IgD-negative memory B cell (primary cell): ENCODE results near the gene GALNT2. TPM values are rescaled to one million over a fixed set of nuclear protein-coding genes. Genes with fewer than 3 reads are reported as not detected.

Experiments used
- H3K27ac Mint-ChIP-seq, 3 donors: one replicate each; pipeline ENCODE4 v1.8.0; 2020 to 2022; ENCODE audit warnings: mild to moderate bottlenecking in 3 of 3, mixed read lengths in 3 of 3, moderate library complexity in 1 of 3
- H3K27me3 Mint-ChIP-seq: one replicate; pipeline ENCODE4 v1.8.0; 2021; ENCODE audit warnings: mixed read lengths
- H3K36me3 Mint-ChIP-seq: one replicate; pipeline ENCODE4 v1.8.0; 2020; ENCODE audit warnings: mild to moderate bottlenecking, mixed read lengths
- H3K4me1 Mint-ChIP-seq, 3 donors: one replicate each; pipeline ENCODE4 v1.8.0; 2020 to 2022; ENCODE audit warnings: mixed read lengths in 3 of 3, mild to moderate bottlenecking in 1 of 3
- H3K4me3 Mint-ChIP-seq, 4 donors: one replicate each; pipeline ENCODE4 v1.8.0; 2020 to 2022; ENCODE audit warnings: mild to moderate bottlenecking in 4 of 4, mixed read lengths in 4 of 4, moderate library complexity in 3 of 4
- H3K9me3 Mint-ChIP-seq, 3 donors: one replicate each; pipeline ENCODE4 v1.8.0; 2020 to 2021; ENCODE audit warnings: mixed read lengths in 3 of 3, mild to moderate bottlenecking in 1 of 3
- polyA plus RNA-seq: library from polyadenylated mRNA; unstranded; fragments of 300-500 nt; fragmentation: Illumina TruSeq; gene quantifications from one replicate; pipeline ENCODE4 v1.2.3, GENCODE V29; 2021

The GALNT2 gene
- polyA plus RNA-seq, 1 donor from 2014 or later = 15.8 TPM

- Mint-ChIP-seq H3K27me3 (no peaks in the 10 kb centered on the region), H3K4me3 (no peak overlapping the region), H3K27ac (no peak overlapping the region), H3K9me3 (peaks cover 0 to 3% (median 0%) of the 10 kb centered on the region in 3 donors), H3K4me1 (peaks cover 36 to 49% (median 38%) of the 10 kb centered on the region in 3 donors), H3K36me3 (peaks cover 7% of the 10 kb centered on the region)
Observed at GRCh38 chr1:230102046-230102445, 35.0 kb downstream of the GALNT2 start.

- no peaks in the 10 kb centered on the region for H3K9me3 Mint-ChIP-seq
- no peaks in the 10 kb centered on the region for H3K27me3 Mint-ChIP-seq
- H3K4me3 Mint-ChIP-seq = no peak overlapping the region
- H3K27ac Mint-ChIP-seq = peak overlapping the region in 1 of 3 donors; percentile 28
- peaks cover 3% of the 10 kb centered on the region for H3K36me3 Mint-ChIP-seq
- peaks cover 36 to 49% (median 38%) of the 10 kb centered on the region in 3 donors for H3K4me1 Mint-ChIP-seq
Observed at GRCh38 chr1:230102472-230102871, 35.4 kb downstream of the GALNT2 start.

- peaks cover 36 to 44% (median 39%) of the 10 kb centered on the region in 3 donors for H3K4me1 Mint-ChIP-seq
- peak overlapping the region in 1 of 3 donors; percentile 83 for H3K27ac Mint-ChIP-seq
- no peaks in the 10 kb centered on the region for H3K27me3 Mint-ChIP-seq
- no peaks in the 10 kb centered on the region for H3K9me3 Mint-ChIP-seq
- peak overlapping the region in 2 of 4 donors; percentile 24 to 68 for H3K4me3 Mint-ChIP-seq
- H3K36me3 Mint-ChIP-seq = peaks cover 3% of the 10 kb centered on the region
Observed at GRCh38 chr1:230103306-230104173, 36.5 kb downstream of the GALNT2 start.

- Mint-ChIP-seq H3K9me3 (no peaks in the 10 kb centered on the region), H3K4me1 (peaks cover 41 to 48% (median 44%) of the 10 kb centered on the region in 3 donors), H3K36me3 (peaks cover 3% of the 10 kb centered on the region), H3K27ac (peak overlapping the region in 1 of 3 donors; percentile 42), H3K27me3 (no peaks in the 10 kb centered on the region), H3K4me3 (peak overlapping the region in 2 of 4 donors; percentile 41 to 78)
Observed at GRCh38 chr1:230104395-230105244, 37.6 kb downstream of the GALNT2 start.

GRCh38 chr1:230105245-230105753 lies 38.3 kb downstream of the GALNT2 start:
- Mint-ChIP-seq H3K27ac (peak overlapping the region in 1 of 3 donors; percentile 31), H3K9me3 (no peaks in the 10 kb centered on the region), H3K36me3 (peaks cover 2% of the 10 kb centered on the region), H3K4me3 (peak overlapping the region in 1 of 4 donors; percentile 78), H3K27me3 (no peaks in the 10 kb centered on the region), H3K4me1 (peaks cover 46 to 54% (median 50%) of the 10 kb centered on the region in 3 donors)

- H3K4me3 Mint-ChIP-seq = peak overlapping the region in 3 of 4 donors; percentile 31 to 78 (median 49)
- H3K36me3 Mint-ChIP-seq = peaks cover 2% of the 10 kb centered on the region
Observed at GRCh38 chr1:230105754-230106625, 39.0 kb downstream of the GALNT2 start.

GRCh38 chr1:230107941-230108340 lies 40.9 kb downstream of the GALNT2 start:
- Mint-ChIP-seq H3K4me3 (no peak overlapping the region), H3K9me3 (no peaks in the 10 kb centered on the region), H3K27me3 (no peaks in the 10 kb centered on the region), H3K36me3 (peaks cover 2% of the 10 kb centered on the region), H3K4me1 (peaks cover 47 to 57% (median 55%) of the 10 kb centered on the region in 3 donors), H3K27ac (peak overlapping the region in 1 of 3 donors; percentile 46)

More at GRCh38 chr1:230105754-230106625, 39.0 kb downstream of the GALNT2 start:
- H3K27me3 Mint-ChIP-seq = no peaks in the 10 kb centered on the region
- H3K9me3 Mint-ChIP-seq = no peaks in the 10 kb centered on the region
- peak overlapping the region in 1 of 3 donors; percentile 31 for H3K27ac Mint-ChIP-seq
- H3K4me1 Mint-ChIP-seq = peaks cover 50 to 55% (median 55%) of the 10 kb centered on the region in 3 donors

- H3K36me3 Mint-ChIP-seq = peaks cover 2% of the 10 kb centered on the region
- no peak overlapping the region for H3K4me3 Mint-ChIP-seq
- no peak overlapping the region for H3K27ac Mint-ChIP-seq
- no peaks in the 10 kb centered on the region for H3K27me3 Mint-ChIP-seq
- H3K4me1 Mint-ChIP-seq = peaks cover 42 to 52% (median 50%) of the 10 kb centered on the region in 3 donors
- no peaks in the 10 kb centered on the region for H3K9me3 Mint-ChIP-seq
Observed at GRCh38 chr1:230108580-230108979, 41.5 kb downstream of the GALNT2 start.

- Mint-ChIP-seq H3K27ac (peak overlapping the region in 1 of 3 donors; percentile 69), H3K4me1 (peaks cover 37 to 49% (median 45%) of the 10 kb centered on the region in 3 donors), H3K27me3 (no peaks in the 10 kb centered on the region), H3K36me3 (no peaks in the 10 kb centered on the region), H3K9me3 (no peaks in the 10 kb centered on the region), H3K4me3 (peak overlapping the region in 2 of 4 donors; percentile 26 to 52)
Observed at GRCh38 chr1:230109066-230109465, 42.0 kb downstream of the GALNT2 start.

- Mint-ChIP-seq H3K36me3 (no peaks in the 10 kb centered on the region), H3K4me3 (peak overlapping the region in 2 of 4 donors; percentile 39 to 59), H3K4me1 (peaks cover 29 to 42% (median 36%) of the 10 kb centered on the region in 3 donors), H3K27me3 (no peaks in the 10 kb centered on the region), H3K9me3 (no peaks in the 10 kb centered on the region), H3K27ac (peak overlapping the region in 2 of 3 donors; percentile 68 to 69)
Observed at GRCh38 chr1:230109895-230110667, 43.0 kb downstream of the GALNT2 start.

- Mint-ChIP-seq H3K27ac (peak overlapping the region in 1 of 3 donors; percentile 24), H3K4me1 (peaks cover 24 to 35% (median 29%) of the 10 kb centered on the region in 3 donors), H3K27me3 (no peaks in the 10 kb centered on the region)
Observed at GRCh38 chr1:230110971-230111370, 43.9 kb downstream of the GALNT2 start.

GRCh38 chr1:230112131-230112701 lies 45.2 kb downstream of the GALNT2 start:
- H3K27ac Mint-ChIP-seq = peak overlapping the region in 1 of 3 donors; percentile 95
- H3K4me1 Mint-ChIP-seq = peaks cover 18 to 30% (median 22%) of the 10 kb centered on the region in 3 donors
- H3K4me3 Mint-ChIP-seq = no peak overlapping the region
- no peaks in the 10 kb centered on the region for H3K9me3 Mint-ChIP-seq
- no peaks in the 10 kb centered on the region for H3K27me3 Mint-ChIP-seq
- peaks cover 6% of the 10 kb centered on the region for H3K36me3 Mint-ChIP-seq

More at GRCh38 chr1:230110971-230111370, 43.9 kb downstream of the GALNT2 start:
- peaks cover 3% of the 10 kb centered on the region for H3K36me3 Mint-ChIP-seq
- no peaks in the 10 kb centered on the region for H3K9me3 Mint-ChIP-seq
- H3K4me3 Mint-ChIP-seq = no peak overlapping the region

GRCh38 chr1:230112782-230113181 lies 45.7 kb downstream of the GALNT2 start:
- Mint-ChIP-seq H3K36me3 (peaks cover 6% of the 10 kb centered on the region), H3K4me1 (peaks cover 18 to 34% (median 25%) of the 10 kb centered on the region in 3 donors), H3K27ac (peak overlapping the region in 1 of 3 donors; percentile 95), H3K9me3 (no peaks in the 10 kb centered on the region), H3K27me3 (no peaks in the 10 kb centered on the region), H3K4me3 (no peak overlapping the region)
